Neuronal stem cell (in vitro differentiated cells): ENCODE data around the gene MYDGF.

Source experiments
- DNase-seq: peaks from one replicate; pipeline ENCODE4 v3.0.0-alpha.2; 2013; ENCODE audit warnings: low spot score
- H2AFZ ChIP-seq: one replicate; pipeline ENCODE4 v1.6.1; 2013; ENCODE audit warnings: mild to moderate bottlenecking, low read length, inconsistent platforms
- H2AK5ac ChIP-seq: 2 replicates; pipeline ENCODE4 v1.6.1; 2013; ENCODE audit warnings: low read depth, mild to moderate bottlenecking, inconsistent platforms, low read length, moderate library complexity, mixed read lengths
- H2BK120ac ChIP-seq: 2 replicates; pipeline ENCODE4 v1.6.1; 2013; ENCODE audit warnings: low read depth, mild to moderate bottlenecking, inconsistent platforms, low read length, moderate library complexity, mixed read lengths
- H2BK12ac ChIP-seq: one replicate; pipeline ENCODE4 v1.6.1; 2013; ENCODE audit warnings: low read length, inconsistent platforms
- H2BK15ac ChIP-seq: 2 replicates; pipeline ENCODE4 v1.6.1; 2013; ENCODE audit warnings: mild to moderate bottlenecking, low read length, inconsistent platforms, mixed read lengths
- H2BK5ac ChIP-seq: one replicate; pipeline ENCODE4 v1.6.1; 2013; ENCODE audit warnings: inconsistent platforms, mild to moderate bottlenecking, low read length, moderate library complexity
- H3K14ac ChIP-seq: one replicate; pipeline ENCODE4 v1.6.1; 2013; ENCODE audit warnings: low read length, inconsistent platforms
- H3K18ac ChIP-seq: 2 replicates; pipeline ENCODE4 v1.6.1; 2013; ENCODE audit warnings: low read length, inconsistent platforms
- H3K23ac ChIP-seq: 2 replicates; pipeline ENCODE4 v1.6.1; 2013; ENCODE audit warnings: low read depth, mild to moderate bottlenecking, mixed read lengths, low read length, inconsistent platforms; ENCODE audit not compliant: poor library complexity
- H3K27ac ChIP-seq: replicated peaks from 3 replicates; pipeline ENCODE4 v1.5.1; 2013; ENCODE audit warnings: low read length, inconsistent platforms
- H3K27me3 ChIP-seq, 3 experiments: 2 replicates each; pipeline ENCODE4 v1.6.1; 2013; ENCODE audit warnings: low read length in 3 of 3, mild to moderate bottlenecking in 2 of 3, inconsistent platforms in 1 of 3, low read depth in 1 of 3, mixed read lengths in 1 of 3, moderate library complexity in 1 of 3; ENCODE audit not compliant: control insufficient read depth in 3 of 3, insufficient read depth in 3 of 3
- H3K36me3 ChIP-seq, 2 donors: replicated peaks in 1 of 2; 2 replicates each; pipeline ENCODE4 v1.6.1; 2013; ENCODE audit warnings: low read length in 2 of 2; ENCODE audit not compliant: control insufficient read depth in 2 of 2, insufficient read depth in 2 of 2
- H3K4ac ChIP-seq: 2 replicates; pipeline ENCODE4 v1.6.1; 2013; ENCODE audit warnings: inconsistent platforms, mild to moderate bottlenecking, low read length, moderate library complexity
- H3K4me1 ChIP-seq, 2 donors: 1 replicate in 1 of 2; 2 replicates in 1 of 2; pipeline ENCODE4 v1.6.1; 2013; ENCODE audit warnings: low read length in 2 of 2, low read depth in 1 of 2; ENCODE audit not compliant: control insufficient read depth in 2 of 2, insufficient read depth in 1 of 2
- H3K4me2 ChIP-seq: one replicate; pipeline ENCODE4 v1.6.1; 2013; ENCODE audit warnings: mild to moderate bottlenecking, low read length, inconsistent platforms; ENCODE audit not compliant: insufficient read depth, poor library complexity, severe bottlenecking
- H3K4me3 ChIP-seq, 2 donors: 2 replicates each; pipeline ENCODE4 v1.5.1; 2013; ENCODE audit warnings: low read length in 2 of 2, mild to moderate bottlenecking in 2 of 2, inconsistent platforms in 1 of 2, moderate library complexity in 1 of 2
- H3K79me1 ChIP-seq: one replicate; pipeline ENCODE4 v1.6.1; 2013; ENCODE audit warnings: low read depth, mild to moderate bottlenecking, inconsistent platforms, low read length, moderate library complexity
- H3K9ac ChIP-seq: one replicate; pipeline ENCODE4 v1.6.1; 2013; ENCODE audit warnings: mild to moderate bottlenecking, low read depth, low read length, inconsistent platforms; ENCODE audit not compliant: poor library complexity
- H3K9me3 ChIP-seq, 2 donors: replicated peaks in 1 of 2; 2 replicates each; pipeline versions ENCODE3 to v1.6.1; 2013; ENCODE audit warnings: low read length in 2 of 2, mild to moderate bottlenecking in 2 of 2, inconsistent platforms in 1 of 2, low read depth in 1 of 2, mixed read lengths in 1 of 2, moderate library complexity in 1 of 2; ENCODE audit not compliant: control insufficient read depth in 2 of 2, insufficient read depth in 1 of 2
- H4K8ac ChIP-seq: one replicate; pipeline ENCODE4 v1.6.1; 2013; ENCODE audit warnings: low read depth, mild to moderate bottlenecking, inconsistent platforms, low read length, moderate library complexity
- H4K91ac ChIP-seq: one replicate; pipeline ENCODE4 v1.6.1; 2013; ENCODE audit warnings: low read length, low read depth, mild to moderate bottlenecking, inconsistent platforms; ENCODE audit not compliant: poor library complexity
- WGBS, 2 donors: extraction: QIAGEN DNeasy Blood & Tissue Kit; methylation state at CpG; one replicate each; pipeline ENCODE4 v1.1.7; 2013; ENCODE audit warnings: missing lambda C conversion rate in 2 of 2, mixed read lengths in 1 of 2; ENCODE audit not compliant: insufficient read length in 2 of 2, insufficient replicate concordance in 1 of 2; ENCODE audit errors: extremely low coverage in 2 of 2; 5-methylcytosine and 5-hydroxymethylcytosine counted together

Gene MYDGF

GRCh38 chr19:4704317-4704673 is 34.2 kb upstream of the MYDGF start:
- H3K4me1 ChIP-seq: no peaks in the 10 kb centered on the region
- no CpG with 5 or more reads among the region's 9 CpGs for WGBS, 2 donors

GRCh38 chr19:4703671-4704316 is 33.7 kb upstream of the MYDGF start:
- Histone ChIP-seq H2BK120ac (no peak overlapping the region), H3K4me3 (no peak overlapping the region), H3K27me3 (no peaks in the 10 kb centered on the region), H4K8ac (no peak overlapping the region), H2BK15ac (no peak overlapping the region), H2BK12ac (no peak overlapping the region), H3K4ac (no peak overlapping the region), H3K4me1 (no peaks in the 10 kb centered on the region), H2AK5ac (no peak overlapping the region), H3K9ac (no peak overlapping the region), H2AFZ (no peak overlapping the region), H3K27ac (no peak overlapping the region), H3K79me1 (no peaks in the 10 kb centered on the region), H3K4me2 (no peak overlapping the region), H3K9me3 (no peaks in the 10 kb centered on the region), H2BK5ac (no peak overlapping the region), H3K36me3 (peaks cover 36 to 80% of the 10 kb centered on the region in 2 donors), H3K23ac (no peak overlapping the region), H3K18ac (no peak overlapping the region), H4K91ac (no peak overlapping the region), H3K14ac (peak overlapping the region; percentile 56)
- no CpG with 5 or more reads among the region's 28 CpGs for WGBS, 2 donors
- DNase-seq: no peak

More at GRCh38 chr19:4704317-4704673, 34.2 kb upstream of the MYDGF start:
- H3K36me3 ChIP-seq: peaks cover 36 to 79% of the 10 kb centered on the region in 2 donors
- H3K4me2 ChIP-seq: no peak overlapping the region
- H2AK5ac ChIP-seq: no peak overlapping the region
- H2BK120ac ChIP-seq: no peak overlapping the region
- H2BK12ac ChIP-seq: no peak overlapping the region
- no peak overlapping the region for H3K23ac ChIP-seq
- no peak overlapping the region for H3K9ac ChIP-seq
- no peak overlapping the region for H3K4ac ChIP-seq
- no peak overlapping the region for H2BK15ac ChIP-seq
- H2BK5ac ChIP-seq: no peak overlapping the region
- no peak overlapping the region for H3K4me3 ChIP-seq
- no peaks in the 10 kb centered on the region for H3K27me3 ChIP-seq
- no peak overlapping the region for H2AFZ ChIP-seq
- no peak overlapping the region for H4K91ac ChIP-seq
- H4K8ac ChIP-seq: no peak overlapping the region
- no peak overlapping the region for H3K27ac ChIP-seq
- no peak for DNase-seq
- H3K79me1 ChIP-seq: no peaks in the 10 kb centered on the region
- no peak overlapping the region for H3K14ac ChIP-seq
- H3K9me3 ChIP-seq: no peaks in the 10 kb centered on the region
- H3K18ac ChIP-seq: no peak overlapping the region

- no peak overlapping the region for H3K18ac ChIP-seq
- H2BK15ac ChIP-seq: no peak overlapping the region
- peaks cover 40 to 86% of the 10 kb centered on the region in 2 donors for H3K36me3 ChIP-seq
- no peak overlapping the region for H3K14ac ChIP-seq
- DNase-seq: no peak
- no peak overlapping the region for H4K8ac ChIP-seq
- H2BK120ac ChIP-seq: no peak overlapping the region
- no peak overlapping the region for H2BK5ac ChIP-seq
- no peak overlapping the region for H3K4me3 ChIP-seq
- no peak overlapping the region for H2AK5ac ChIP-seq
- H3K4ac ChIP-seq: no peak overlapping the region
- H3K79me1 ChIP-seq: no peaks in the 10 kb centered on the region
- no peaks in the 10 kb centered on the region for H3K9me3 ChIP-seq
- no peak overlapping the region for H3K23ac ChIP-seq
- no peak overlapping the region for H3K9ac ChIP-seq
- whole genome bisulfite sequencing, 2 donors: no CpG with 5 or more reads among the region's 11 CpGs
- no peak overlapping the region for H2AFZ ChIP-seq
- no peak overlapping the region for H3K27ac ChIP-seq
- no peaks in the 10 kb centered on the region for H3K4me1 ChIP-seq
- no peaks in the 10 kb centered on the region for H3K27me3 ChIP-seq
- H2BK12ac ChIP-seq: peak overlapping the region; percentile 17
- no peak overlapping the region for H4K91ac ChIP-seq
- no peak overlapping the region for H3K4me2 ChIP-seq
These were observed 32.6 kb upstream of the MYDGF start for GRCh38 chr19:4702764-4703163.

GRCh38 chr19:4701557-4701956 is 31.4 kb upstream of the MYDGF start:
- Histone ChIP-seq H4K8ac (no peak overlapping the region), H3K18ac (no peak overlapping the region), H2BK5ac (no peak overlapping the region), H3K79me1 (no peaks in the 10 kb centered on the region), H3K9me3 (no peaks in the 10 kb centered on the region), H3K27me3 (no peaks in the 10 kb centered on the region), H3K23ac (no peak overlapping the region), H2AFZ (no peak overlapping the region), H3K9ac (no peak overlapping the region), H2BK12ac (no peak overlapping the region), H2BK120ac (no peak overlapping the region), H3K4me1 (no peaks in the 10 kb centered on the region), H3K36me3 (peaks cover 48 to 90% of the 10 kb centered on the region in 2 donors), H2BK15ac (no peak overlapping the region), H3K27ac (no peak overlapping the region), H3K14ac (no peak overlapping the region), H3K4me2 (no peak overlapping the region), H4K91ac (no peak overlapping the region), H3K4me3 (no peak overlapping the region), H2AK5ac (no peak overlapping the region), H3K4ac (no peak overlapping the region)
- no peak for DNase-seq
- no CpG with 5 or more reads among the region's 8 CpGs for WGBS, 2 donors
